HG03097 (cell line): ENCODE measurements around the gene NAT14.

Experiments
- ATAC-seq: cut with Tn5 transposase; IDR thresholded peaks from one replicate; pipeline ENCODE4 v1.9.1; 2021; ENCODE audit not compliant: unreplicated experiment, low FRiP score

Gene NAT14

DNA sequence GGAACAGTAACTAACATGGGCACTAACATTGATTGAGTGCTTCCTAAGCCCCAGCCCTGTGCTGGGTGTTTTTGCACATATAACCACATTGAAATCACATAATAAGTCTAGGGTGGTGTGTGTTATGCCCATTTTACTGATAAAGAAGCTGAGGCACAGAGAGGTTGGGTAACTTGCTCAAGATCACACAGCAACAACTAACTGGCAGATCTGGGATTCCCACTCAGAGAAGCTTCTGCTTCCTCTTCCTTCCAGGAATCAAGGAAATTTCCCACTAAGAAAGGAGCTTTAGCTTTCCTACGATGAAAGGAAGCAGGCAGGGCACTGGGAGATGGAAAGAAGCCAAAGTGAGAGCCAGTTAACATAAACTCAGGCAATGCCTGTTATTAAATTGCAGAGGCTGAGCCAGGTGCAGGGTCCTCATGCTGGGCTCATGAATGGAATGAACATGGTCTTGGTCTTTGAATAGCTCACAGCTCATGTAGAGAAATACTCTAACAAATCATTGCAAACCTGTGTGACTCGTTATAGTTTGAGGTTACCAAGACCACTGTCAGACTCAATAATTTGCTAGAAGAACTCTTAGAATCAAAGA is 13.4 kb downstream of the NAT14 start:
- no peak for ATAC-seq

DNA sequence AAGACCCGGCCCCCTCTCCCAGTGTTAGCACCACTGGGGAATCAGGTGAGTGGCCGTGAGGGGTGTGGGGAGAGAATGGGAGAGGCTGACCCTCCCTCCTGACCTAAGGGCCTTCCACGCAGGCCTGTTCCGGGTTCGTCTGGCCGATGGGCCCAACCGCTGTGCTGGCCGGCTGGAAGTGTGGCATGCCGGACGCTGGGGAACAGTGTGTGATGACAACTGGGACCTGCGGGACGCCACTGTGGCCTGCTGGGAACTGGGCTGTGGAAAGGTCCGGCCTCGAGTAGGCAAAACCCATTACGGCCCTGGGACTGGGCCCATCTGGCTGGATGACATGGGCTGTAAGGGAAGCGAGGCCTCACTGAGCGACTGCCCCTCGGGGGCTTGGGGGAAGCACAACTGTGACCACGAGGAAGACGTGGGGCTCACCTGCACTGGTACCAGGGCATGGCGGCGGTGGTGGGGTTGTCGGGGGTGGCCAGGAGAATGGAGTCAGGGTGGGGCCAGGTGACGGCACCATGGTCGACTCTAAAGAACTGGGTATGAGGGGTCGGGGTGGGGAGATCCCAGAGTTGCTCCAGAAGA is 15.5 kb downstream of the NAT14 start:
- no peak for ATAC-seq

DNA sequence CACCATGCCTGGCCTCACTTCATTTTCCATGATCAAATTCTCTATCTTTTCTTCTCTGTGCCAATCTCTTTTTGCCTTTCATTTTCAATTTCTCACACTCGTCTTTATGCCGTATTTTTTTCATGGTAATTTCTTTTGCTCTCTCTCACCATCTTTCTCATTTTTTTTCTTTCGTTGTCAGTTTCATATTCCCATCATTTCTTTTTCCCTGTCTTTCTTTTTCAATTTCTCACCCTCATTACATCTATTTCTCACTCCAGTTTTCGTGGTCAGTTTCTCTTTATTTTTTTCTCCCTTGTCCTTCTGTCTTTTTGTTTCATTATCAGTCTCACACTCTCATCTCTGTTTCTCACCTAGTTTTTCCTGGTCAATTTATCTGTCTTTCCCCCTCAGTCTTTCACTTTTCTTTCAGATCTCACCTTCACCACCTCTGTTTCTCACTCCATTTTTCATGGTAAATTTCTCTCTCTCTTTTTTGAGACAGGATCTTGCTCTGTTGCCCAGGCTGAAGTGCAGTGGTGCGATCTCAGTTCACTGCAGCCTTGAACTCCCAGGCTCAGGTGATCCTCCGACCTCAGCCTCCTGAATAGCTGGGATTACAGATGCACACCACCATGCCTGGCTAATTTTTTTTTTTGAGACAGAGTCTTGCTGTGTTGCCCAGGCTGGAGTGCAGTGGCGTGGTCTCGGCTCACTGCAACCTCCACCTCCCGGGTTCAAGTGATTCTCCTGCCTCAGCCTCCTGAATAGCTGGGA is 17.4 kb downstream of the NAT14 start:
- ATAC-seq, result no peak

- ATAC-seq, result no peak
Observed at GRCh38 chr19:55503157-55503501, 18.1 kb downstream of the NAT14 start.

- peak; percentile 85 for ATAC-seq
Observed at GRCh38 chr19:55503502-55504251, 18.7 kb downstream of the NAT14 start.

DNA sequence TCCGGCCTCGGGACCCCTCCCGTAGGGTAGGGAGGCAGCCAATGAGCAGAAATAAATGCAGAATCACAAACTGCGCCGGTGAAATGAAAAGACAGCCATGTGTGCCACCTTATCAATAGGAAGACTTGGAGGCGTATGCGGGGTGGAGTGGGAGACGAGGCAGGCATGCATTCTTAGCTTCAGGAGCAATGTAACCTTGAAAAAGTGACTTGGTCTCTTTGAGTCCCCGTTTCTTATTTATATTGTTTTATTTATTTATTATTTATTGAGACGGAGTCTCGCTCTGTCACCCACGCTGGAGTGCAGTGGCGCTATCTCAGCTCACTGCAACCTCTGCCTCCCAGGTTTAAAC is 19.2 kb downstream of the NAT14 start:
- peak; percentile 13 for ATAC-seq

GRCh38 chr19:55504981-55505380 is 20.0 kb downstream of the NAT14 start:
- no peak for ATAC-seq

DNA sequence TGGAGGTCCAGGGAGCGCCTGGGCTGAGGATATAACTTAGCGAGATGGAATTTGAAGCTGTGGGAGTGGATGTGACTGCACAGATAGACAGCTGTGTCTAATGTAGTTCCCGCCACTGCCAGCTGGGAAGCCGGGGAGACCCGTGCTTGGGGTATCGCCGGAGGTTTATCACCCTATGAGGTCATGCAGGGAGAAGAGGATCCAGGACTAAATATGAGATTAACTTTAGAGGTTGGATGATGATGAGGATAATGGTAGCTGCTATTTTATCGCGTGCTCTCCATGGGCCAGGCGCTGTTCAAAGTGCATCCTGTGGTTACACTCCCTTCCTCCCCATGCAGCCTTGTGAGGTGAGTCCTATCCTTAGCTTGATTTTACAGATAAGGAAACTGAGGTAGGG is 23.1 kb downstream of the NAT14 start:
- ATAC-seq, result no peak

- peak; percentile 98 for ATAC-seq
Observed at GRCh38 chr19:55516878-55517620, 32.1 kb downstream of the NAT14 start.

DNA sequence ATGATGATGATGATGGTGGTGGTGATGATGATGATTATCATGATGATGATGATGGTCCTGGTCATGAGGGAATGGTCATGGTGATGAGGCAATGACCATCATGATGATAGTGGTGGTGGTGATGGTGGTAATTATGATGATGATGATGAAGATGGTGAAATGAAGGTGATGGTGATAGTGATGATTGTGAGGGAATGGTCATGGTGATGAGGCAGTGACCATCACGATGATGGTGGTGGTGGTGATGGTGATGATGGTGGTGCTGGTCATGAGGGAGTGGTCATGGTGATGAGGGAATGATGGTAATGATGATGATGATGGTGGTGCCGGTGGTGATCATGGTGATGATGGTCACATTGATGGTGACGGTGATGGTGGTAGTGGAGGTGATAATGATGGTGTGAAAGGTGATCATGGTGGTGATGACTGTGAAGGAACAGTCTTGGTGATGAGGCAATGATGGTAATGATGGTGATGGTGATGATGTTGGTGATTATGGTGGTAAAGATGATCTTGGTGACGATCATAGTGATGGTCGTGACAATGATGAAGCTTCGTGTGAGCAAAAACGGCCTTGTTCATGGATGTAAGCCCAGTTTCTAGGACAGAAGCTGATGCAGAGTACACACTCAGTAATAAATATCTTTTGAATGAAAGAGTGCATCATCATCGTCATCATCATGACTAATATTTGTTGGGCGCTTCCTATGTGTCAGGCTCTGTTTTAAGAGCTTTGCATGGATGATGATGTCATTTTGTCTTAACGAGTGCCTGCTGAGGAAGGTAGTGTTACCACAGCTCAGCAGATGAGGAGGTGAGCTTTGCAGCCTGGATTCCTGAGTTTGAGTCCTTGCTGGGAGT is 34.7 kb downstream of the NAT14 start:
- ATAC-seq, result no peak

- no peak for ATAC-seq
Observed at GRCh38 chr19:55520691-55521292, 35.8 kb downstream of the NAT14 start.

DNA sequence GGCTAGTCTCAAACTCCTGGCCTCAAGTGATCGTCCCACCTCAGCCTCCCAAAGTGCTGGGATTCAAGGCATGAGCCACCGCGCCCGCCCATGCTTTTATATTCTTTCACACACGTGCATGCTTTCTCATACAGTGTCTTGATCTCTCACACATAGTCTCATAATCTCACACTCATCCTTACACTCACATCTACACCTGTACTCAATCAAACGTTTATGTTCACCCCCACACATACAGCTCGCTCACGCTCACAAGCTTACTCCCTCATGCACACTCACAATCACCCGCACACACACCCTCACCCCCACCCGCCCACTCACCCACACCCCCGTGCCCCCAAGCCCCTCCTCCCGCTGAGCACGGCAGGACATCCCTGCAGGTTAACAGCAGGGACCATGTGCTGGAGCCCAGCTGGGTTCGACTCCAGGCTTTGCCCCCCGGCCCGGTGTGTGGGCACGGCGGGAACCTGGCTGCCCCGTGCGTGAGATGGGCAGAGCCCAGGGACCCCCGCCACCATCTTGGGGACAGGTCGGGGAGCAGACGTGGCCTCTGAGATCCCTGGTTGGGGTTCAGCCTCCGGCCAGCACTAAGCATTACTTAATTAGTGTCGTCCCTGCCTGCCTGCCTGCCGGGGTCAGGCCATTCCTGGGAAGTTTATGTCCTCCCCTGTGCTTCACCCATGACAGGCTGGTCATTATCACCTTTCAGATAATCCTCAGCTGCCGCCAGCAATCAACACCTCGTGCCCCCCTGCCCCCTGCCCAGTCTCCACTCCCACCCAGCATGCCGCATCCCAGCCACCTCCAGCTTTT is 40.5 kb downstream of the NAT14 start:
- ATAC-seq, result no peak

DNA sequence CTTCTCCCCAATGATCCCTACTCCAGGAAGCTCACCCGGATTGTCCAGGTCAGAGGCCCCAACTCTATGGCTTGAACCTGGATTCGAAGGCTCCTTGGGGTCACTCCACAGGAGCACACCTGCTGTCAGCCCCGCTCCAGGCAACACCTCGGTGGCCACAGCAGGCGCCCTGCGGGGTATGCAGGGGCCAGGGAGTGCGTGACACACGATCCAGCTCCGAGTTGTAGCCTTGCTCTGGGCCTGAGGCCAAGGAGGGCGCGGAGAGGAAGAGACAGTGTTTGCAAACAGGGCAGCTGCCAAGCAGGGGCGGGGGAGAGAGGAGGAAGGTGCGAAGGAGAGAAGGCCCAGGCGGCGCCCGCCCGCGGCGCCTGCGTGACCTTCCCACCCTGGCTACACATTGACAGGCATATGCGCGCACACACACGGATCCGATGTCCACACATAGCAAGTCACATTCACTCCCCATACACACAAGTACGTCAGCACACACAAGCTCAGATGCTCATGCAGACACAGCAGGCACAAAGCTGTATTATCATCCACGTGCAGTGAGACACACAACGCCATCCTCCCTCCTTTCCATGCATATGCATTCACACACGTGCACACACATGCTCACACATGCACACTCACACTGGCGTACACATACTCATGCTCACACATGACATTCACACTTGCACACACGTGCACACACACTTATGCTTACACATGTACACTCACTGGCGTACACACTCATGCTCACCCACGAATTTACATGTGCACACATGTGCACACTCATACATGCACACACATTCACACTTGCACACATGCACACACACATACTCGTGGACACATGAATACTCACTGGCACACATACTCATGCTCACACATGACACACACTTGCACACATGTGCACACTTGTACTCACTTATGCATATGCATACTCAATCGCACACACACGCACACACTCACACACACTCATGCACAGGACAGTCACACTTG is 41.5 kb downstream of the NAT14 start:
- ATAC-seq, result no peak

DNA sequence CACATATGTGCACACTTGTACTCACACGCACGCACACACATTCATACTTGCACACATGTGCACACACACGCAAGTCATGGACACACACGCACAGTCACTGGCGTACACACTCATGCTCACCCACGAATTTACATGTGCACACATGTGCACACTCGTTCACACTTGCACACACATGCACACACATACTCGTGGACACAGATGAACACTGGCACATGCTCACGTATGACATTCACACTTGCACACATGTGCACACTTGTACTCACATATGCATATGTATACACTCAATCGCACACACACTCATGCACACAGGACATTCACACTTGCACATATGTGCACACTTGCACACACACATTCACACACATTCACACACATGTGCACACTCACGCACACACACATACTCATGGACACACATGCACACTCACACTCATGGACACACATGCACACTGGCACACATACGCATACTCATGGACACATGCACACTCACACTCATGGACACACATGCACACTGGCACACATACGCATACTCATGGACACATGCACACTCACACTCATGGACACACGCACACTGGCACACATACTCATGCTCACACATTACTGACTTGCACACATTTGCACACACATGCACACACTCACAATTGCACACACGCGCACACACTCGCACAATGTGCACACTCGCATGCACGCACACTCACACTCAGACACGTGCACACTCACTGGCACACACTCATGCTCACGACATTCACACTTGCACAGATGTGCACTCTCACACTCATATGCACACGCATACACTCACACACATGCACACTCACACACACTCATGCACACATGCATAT is 42.4 kb downstream of the NAT14 start:
- no peak for ATAC-seq

GRCh38 chr19:55528030-55528803 is 43.2 kb downstream of the NAT14 start:
- no peak for ATAC-seq

DNA sequence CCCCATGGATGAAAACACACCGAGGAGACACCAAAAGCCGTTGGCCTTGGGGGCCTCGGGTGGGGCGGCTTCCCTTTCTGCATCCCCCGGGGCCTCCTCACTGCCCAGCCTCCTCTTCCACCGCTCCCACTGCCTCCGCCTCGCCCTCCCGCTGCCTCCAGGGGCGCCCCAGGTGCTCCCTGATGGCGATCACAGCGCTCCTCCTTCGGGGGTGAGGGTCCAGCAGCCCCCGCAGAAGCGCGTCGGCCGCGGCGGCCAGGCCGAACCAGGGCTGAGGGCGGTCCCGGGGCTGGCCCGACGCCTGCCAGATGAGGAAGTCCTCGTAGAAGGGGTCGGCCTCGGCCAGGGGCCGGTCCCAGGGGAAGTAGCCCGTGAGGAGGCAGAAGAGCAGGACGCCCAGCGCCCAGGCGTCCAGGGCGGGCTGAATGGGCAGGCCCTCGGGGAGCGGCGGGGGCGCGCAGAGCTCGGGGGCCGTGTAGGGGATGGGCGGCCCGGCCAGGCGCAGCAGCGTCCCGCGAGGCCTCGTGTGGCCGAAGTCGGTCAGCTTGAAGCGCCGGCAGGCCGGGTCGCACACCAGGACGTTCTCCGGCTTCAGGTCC is 44.7 kb downstream of the NAT14 start:
- ATAC-seq, result no peak
